HepG2 (cell line): ENCODE data around the gene ANKRD55. TPM values are rescaled to one million over a fixed set of nuclear protein-coding genes. Genes with fewer than 3 reads are reported as not detected.

Experiments used
- ATAC-seq: fragments of 200-7000 bp; cut with Tn5 transposase; 3 replicates; pipeline ENCODE4 v1.9.1; 2020; ENCODE audit warnings: mild to moderate bottlenecking, moderate library complexity
- BruUV-seq: library from RNA; stranded (reverse); fragments of 400-500 nt; replicated peaks from 2 replicates; lab custom pipeline; 2021; lab: Mats Ljungman, UMichigan
- CTCF ChIA-PET: fragments of 300-600 bp; formaldehyde crosslinking; extraction: SDS; loops from one replicate; lab custom pipeline; 2021; ENCODE audit warnings: low total read pairs, inconsistent platforms, low intra/inter-chr PET ratio; lab: Yijun Ruan, JAX
- POLR2A ChIA-PET: fragments of 350-600 bp; sonication (Branson Sonifier 250); formaldehyde crosslinking; loops from one replicate; lab custom pipeline; 2020; ENCODE audit warnings: antibody characterized with exemption, inconsistent platforms; lab: Yijun Ruan, JAX
- DNase-seq: peaks from one replicate; pipeline ENCODE4 v3.0.0-alpha.2; 2015; ENCODE audit warnings: low spot score
- FAIRE-seq: peaks from 3 replicates; lab custom pipeline; 2011; peaks lifted over from hg19 to GRCh38; lab: Jason Lieb, UNC
- H2AFZ ChIP-seq: one replicate; pipeline ENCODE4 v1.6.1; 2011; ENCODE audit warnings: low read length, inconsistent platforms
- H3K27ac ChIP-seq: fragments of 300-600 bp; 3 replicates; pipeline ENCODE4 v1.8.0; 2011; ENCODE audit warnings: mixed run types, mild to moderate bottlenecking, mixed read lengths, low read length, inconsistent platforms; ENCODE audit not compliant: insufficient read depth; ENCODE audit errors: extremely low read length
- H3K27me3 ChIP-seq, 2 experiments: fragments of 200-600 bp in 1 of 2; 2 replicates in 1 of 2; 3 replicates in 1 of 2; pipeline versions ENCODE4 v1.6.0 to v1.8.0; 2011; ENCODE audit warnings: low read length in 2 of 2, mild to moderate bottlenecking in 2 of 2, moderate library complexity in 2 of 2, inconsistent platforms in 1 of 2; ENCODE audit not compliant: insufficient read depth in 2 of 2, control insufficient read depth in 1 of 2
- H3K36me3 ChIP-seq, 2 experiments: fragments of 200-600 bp in 1 of 2; replicated peaks in 1 of 2; 2 replicates in 1 of 2; 3 replicates in 1 of 2; pipeline versions ENCODE4 v1.5.1 to v1.8.0; 2011; ENCODE audit warnings: low read length in 2 of 2, inconsistent platforms in 1 of 2; ENCODE audit not compliant: insufficient read depth in 2 of 2, control insufficient read depth in 1 of 2
- H3K4me1 ChIP-seq: 2 replicates; pipeline ENCODE4 v1.5.1; 2012; ENCODE audit warnings: low read length, inconsistent platforms; ENCODE audit not compliant: insufficient read depth
- H3K4me2 ChIP-seq: 2 replicates; pipeline ENCODE4 v1.6.0; 2011; ENCODE audit warnings: low read depth, low read length, inconsistent platforms
- H3K4me3 ChIP-seq, 3 experiments: fragments of 200-600 bp in 1 of 3; sonication (generic), shearing (Covaris generic) in 1 of 3; replicated peaks in 1 of 3; 2 replicates each; pipeline ENCODE4 v1.5.1; 2011 to 2016; ENCODE audit warnings: low read length in 3 of 3, inconsistent platforms in 2 of 3, low read depth in 2 of 3, mild to moderate bottlenecking in 2 of 3, control low read depth in 1 of 3, mixed read lengths in 1 of 3; ENCODE audit not compliant: insufficient read depth in 1 of 3
- H3K79me2 ChIP-seq: one replicate; pipeline ENCODE4 v1.6.1; 2011; ENCODE audit warnings: low read length, inconsistent platforms; ENCODE audit not compliant: insufficient read depth
- H3K9ac ChIP-seq: 2 replicates; pipeline ENCODE4 v1.6.0; 2011; ENCODE audit warnings: mild to moderate bottlenecking, low read depth, low read length, inconsistent platforms; ENCODE audit not compliant: insufficient read depth
- H3K9me3 ChIP-seq: 2 replicates; pipeline ENCODE4 v1.5.1; 2012; ENCODE audit warnings: mild to moderate bottlenecking, low read length
- H4K20me1 ChIP-seq: 2 replicates; pipeline ENCODE4 v1.6.0; 2011; ENCODE audit warnings: inconsistent platforms, mild to moderate bottlenecking, low read length, moderate library complexity; ENCODE audit not compliant: insufficient read depth
- AHDC1 ChIP-seq: sonication (generic); formaldehyde crosslinking; IDR thresholded peaks from 2 replicates; pipeline ENCODE4 v1.5.1; 2020; ENCODE audit warnings: mild to moderate bottlenecking, missing genetic modification reagents, borderline replicate concordance
- AKNA ChIP-seq: sonication (generic); formaldehyde crosslinking; IDR thresholded peaks from 2 replicates; pipeline ENCODE4 v1.4.0; 2020; ENCODE audit warnings: missing genetic modification reagents, borderline replicate concordance
- BRD4 ChIP-seq: sonication (generic); formaldehyde crosslinking; IDR thresholded peaks from 2 replicates; pipeline ENCODE4 v1.4.0; 2020; ENCODE audit warnings: missing genetic modification reagents
- DNMT1 ChIP-seq: sonication (generic); formaldehyde crosslinking; IDR thresholded peaks from 2 replicates; pipeline ENCODE4 v1.5.1; 2020; ENCODE audit warnings: mild to moderate bottlenecking, missing genetic modification reagents
- HOXA5 ChIP-seq: sonication (generic); formaldehyde crosslinking; IDR thresholded peaks from 2 replicates; pipeline ENCODE4 v1.4.0; 2020; ENCODE audit warnings: missing genetic modification reagents
- KDM5A ChIP-seq: fragments of 200-600 bp; sonication (generic); IDR thresholded peaks from 2 replicates; pipeline ENCODE4 v1.7.0; 2018; ENCODE audit warnings: antibody characterized with exemption, mild to moderate bottlenecking, low read length, borderline replicate concordance
- KLF16 ChIP-seq, 2 experiments: sonication (generic) in 1 of 2; formaldehyde crosslinking in 1 of 2; IDR thresholded peaks; 2 replicates each; pipeline versions ENCODE4 v1.6.1 to v1.8.0; 2016 to 2023; ENCODE audit warnings: missing genetic modification reagents in 2 of 2, missing compliant biosample characterization in 1 of 2
- MLLT10 ChIP-seq: sonication (generic); formaldehyde crosslinking; IDR thresholded peaks from 2 replicates; pipeline ENCODE4 v1.4.0; 2020; ENCODE audit warnings: missing genetic modification reagents
- U2AF1 ChIP-seq: fragments of 200-400 bp; formaldehyde crosslinking; optimal IDR thresholded peaks from 2 replicates; pipeline ENCODE3; 2017; ENCODE audit warnings: mild to moderate bottlenecking, low read depth, low read length
- ZNF816 ChIP-seq: sonication (generic); formaldehyde crosslinking; IDR thresholded peaks from 2 replicates; pipeline ENCODE4 v1.8.0; 2022; ENCODE audit warnings: missing genetic modification reagents, mild to moderate bottlenecking, borderline replicate concordance
- ZUFSP ChIP-seq: sonication (generic); formaldehyde crosslinking; IDR thresholded peaks from 2 replicates; pipeline ENCODE4 v1.9.0; 2021; ENCODE audit warnings: missing genetic modification reagents, mild to moderate bottlenecking, borderline replicate concordance
- WGBS: methylation state at CpG from one replicate; pipeline ENCODE4 v1.1.6; 2017; ENCODE audit warnings: low lambda C conversion rate; 5-methylcytosine and 5-hydroxymethylcytosine counted together
- in situ Hi-C: cut with HindIII; loops from 2 replicates; pipeline ENCODE4 v1.10.0; 2017; ENCODE audit warnings: low pct_unique_long_range_greater_than_20kb; ENCODE audit not compliant: extremely low pct_ligation_motif_present
- intact Hi-C: fragments of 100-400 bp; cut with micrococcal nuclease; formaldehyde crosslinking; loops from one replicate; pipeline ENCODE4 v1.10.0; 2022; ENCODE audit not compliant: unreplicated experiment
- polyA plus RNA-seq, 8 experiments: library from polyadenylated mRNA; depleted of rRNA in 3 of 8; stranded (reverse) in 7 of 8; unstranded in 1 of 8; fragments of >200 nt; fragmentation: Illumina TruSeq in 4 of 8; extraction: Trizol in 4 of 8; gene quantifications; 2 replicates each; pipeline versions ENCODE4 v1.2.1 to v1.2.3, GENCODE V29; 2011 to 2016; ENCODE audit warnings: low read depth in 4 of 8, missing spikeins in 1 of 8, mixed read lengths in 1 of 8; ENCODE audit not compliant: insufficient read depth in 1 of 8
- total RNA-seq, 5 experiments: library from RNA; depleted of rRNA; stranded (reverse); fragments of >200 nt; fragmentation: Illumina TruSeq; extraction: Trizol; gene quantifications; 2 replicates each; pipeline ENCODE4 v1.2.3, GENCODE V29; 2016; ENCODE audit warnings: low read depth in 1 of 5

ANKRD55 gene
- total and polyA plus RNA-seq, 2 of the 13 experiments (the other 11 are each of a cell fraction or from before 2014, with no cell fraction given), result 0.11 to 0.28 TPM

- TF ChIP-seq AHDC1 (CRISPR knock-in tag), result no peak
Observed at GRCh38 chr5:56175021-56175420, 58.1 kb downstream of the ANKRD55 start (continued).

GRCh38 chr5:56172241-56172640 is 60.9 kb downstream of the ANKRD55 start:
- POLR2A ChIA-PET, result no interaction called here
- Histone ChIP-seq H3K27ac (no peak overlapping the region), H3K9me3 (no peaks in the 10 kb centered on the region), H3K4me1 (no peaks in the 10 kb centered on the region; the same call in 1 of the 2 replicates), H3K36me3 (no peaks in the 10 kb centered on the region), H3K4me3 (no peak overlapping the region), H3K4me2 (no peak overlapping the region), H3K9ac (no peak overlapping the region), H3K27me3 (no peaks in the 10 kb centered on the region), H3K79me2 (no peaks in the 10 kb centered on the region), H2AFZ (no peak overlapping the region), H4K20me1 (no peaks in the 10 kb centered on the region)
- BruUV-seq, result no TSS peak
- DNase-seq (no peak), FAIRE-seq (no peak), ATAC-seq (no peak)
- intact Hi-C loops, result no loop called here
- WGBS, result 70% methylated on average over 1 of the region's 1 CpG
- CTCF ChIA-PET, result no interaction called here
- in situ Hi-C loops, result no loop called here
- TF ChIP-seq KLF16 (CRISPR knock-in tag; IDR thresholded peaks at IDR 0.05), result no peak
- TF ChIP-seq HOXA5 (CRISPR knock-in tag), result no peak
- no peak for TF ChIP-seq ZUFSP (CRISPR knock-in tag)
- TF ChIP-seq AKNA (CRISPR knock-in tag), result no peak
- no peak for TF ChIP-seq U2AF1
- no peak for TF ChIP-seq MLLT10 (CRISPR knock-in tag)
- TF ChIP-seq BRD4, result no peak
- no peak for TF ChIP-seq ZNF816 (CRISPR knock-in tag)
- TF ChIP-seq KDM5A, result no peak
- TF ChIP-seq DNMT1 (CRISPR knock-in tag), result no peak
